ENCODE measurements around the gene USO1. TPM values are rescaled to one million over a fixed set of nuclear protein-coding genes. Genes with fewer than 3 reads are reported as not detected.
A peak's percentile ranks its signal among the peaks of the same experiment; 100 is the strongest.
"Not testable (repeated sequence)": the region's sequence is repeated elsewhere in the genome, so short reads cannot be mapped to it uniquely, and the experiment has no call there.

The USO1 gene
- total RNA-seq, 1 experiment from 2014 or later: 50.8 TPM

GRCh38 chr4:75752637-75753036 is 28.3 kb downstream of the USO1 start:
- DNase-seq (ENCODE audit: low read depth): no peak

- no peak for DNase-seq (ENCODE audit: low read depth)
Measured at GRCh38 chr4:75769036-75769435, 44.7 kb downstream of the USO1 start.

GRCh38 chr4:75771607-75772006 is 47.2 kb downstream of the USO1 start:
- DNase-seq (ENCODE audit: low read depth): no peak

GRCh38 chr4:75777589-75777988 is 53.2 kb downstream of the USO1 start:
- DNase-seq (ENCODE audit: low read depth): no peak

GRCh38 chr4:75779105-75779757 is 54.9 kb downstream of the USO1 start:
- DNase-seq (ENCODE audit: low read depth): no peak

GRCh38 chr4:75781305-75781704 is 56.9 kb downstream of the USO1 start:
- DNase-seq (ENCODE audit: low read depth): no peak

GRCh38 chr4:75786526-75786925 is 62.1 kb downstream of the USO1 start:
- no peak for DNase-seq (ENCODE audit: low read depth)

- DNase-seq (ENCODE audit: low read depth): no peak
Measured at GRCh38 chr4:75786938-75787337, 62.6 kb downstream of the USO1 start.

- DNase-seq (ENCODE audit: low read depth): no peak
Measured at GRCh38 chr4:75790024-75790423, 65.6 kb downstream of the USO1 start.

- DNase-seq (ENCODE audit: low read depth): peak; percentile 10
Measured at GRCh38 chr4:75800972-75801371, 76.6 kb downstream of the USO1 start.

GRCh38 chr4:75806035-75806434 is 81.7 kb downstream of the USO1 start:
- not testable (repeated sequence) for DNase-seq (ENCODE audit: low read depth)

- no peak for DNase-seq (ENCODE audit: low read depth)
Measured at GRCh38 chr4:75817901-75818300, 93.5 kb downstream of the USO1 start.

GRCh38 chr4:75819121-75819520 is 94.7 kb downstream of the USO1 start:
- no peak for DNase-seq (ENCODE audit: low read depth)

- no peak for DNase-seq (ENCODE audit: low read depth)
Measured at GRCh38 chr4:75820197-75820596, 95.8 kb downstream of the USO1 start.

GRCh38 chr4:75820676-75821075 is 96.3 kb downstream of the USO1 start:
- DNase-seq (ENCODE audit: low read depth): no peak

GRCh38 chr4:75821216-75821615 is 96.8 kb downstream of the USO1 start:
- DNase-seq (ENCODE audit: low read depth): no peak

- DNase-seq (ENCODE audit: low read depth): no peak
Measured at GRCh38 chr4:75821966-75822365, 97.6 kb downstream of the USO1 start.

GRCh38 chr4:75822416-75822815 is 98.0 kb downstream of the USO1 start:
- no peak for DNase-seq (ENCODE audit: low read depth)

GRCh38 chr4:75823812-75824211 is 99.4 kb downstream of the USO1 start:
- DNase-seq (ENCODE audit: low read depth): no peak

- DNase-seq (ENCODE audit: low read depth): no peak
Measured at GRCh38 chr4:75830906-75831305, 106.5 kb downstream of the USO1 start.

- no peak for DNase-seq (ENCODE audit: low read depth)
Measured at GRCh38 chr4:75831856-75832405, 107.6 kb downstream of the USO1 start.

GRCh38 chr4:75834095-75834771 is 109.9 kb downstream of the USO1 start:
- DNase-seq (ENCODE audit: low read depth): no peak

GRCh38 chr4:75834772-75835154 is 110.4 kb downstream of the USO1 start:
- DNase-seq (ENCODE audit: low read depth): no peak

All from RPMI7951 (cell line).